GM21528 (cell line): ENCODE measurements around the gene PCSK6.
"Not testable (repeated sequence)": the region's sequence is repeated elsewhere in the genome, so short reads cannot be mapped to it uniquely, and the experiment has no call there.

Experiments
- ATAC-seq: cut with Tn5 transposase; IDR thresholded peaks from one replicate; pipeline ENCODE4 v1.9.1; 2021; ENCODE audit warnings: mild to moderate bottlenecking, moderate library complexity; ENCODE audit not compliant: unreplicated experiment, low FRiP score

Gene PCSK6

DNA sequence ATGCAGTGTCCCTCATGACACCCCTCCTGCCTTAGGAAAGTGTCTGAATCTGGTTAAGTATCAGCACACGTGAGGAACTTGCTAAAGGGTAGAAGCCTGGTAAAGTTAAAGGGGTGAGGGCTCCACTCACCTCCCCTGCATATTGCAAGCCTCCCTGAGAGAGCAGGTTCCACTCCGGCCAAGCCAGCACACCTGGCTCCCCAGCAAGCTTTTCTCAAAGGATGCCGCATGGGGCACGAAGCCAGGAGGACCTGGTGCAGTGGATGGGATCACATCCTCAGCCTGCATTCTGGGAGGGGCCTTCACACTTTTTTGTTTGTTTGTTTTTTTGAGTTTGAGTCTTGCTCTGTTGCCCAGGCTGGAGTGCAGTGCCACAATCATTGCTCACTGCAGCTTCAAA, 79.9 kb downstream of the PCSK6 start:
- ATAC-seq: no peak

DNA sequence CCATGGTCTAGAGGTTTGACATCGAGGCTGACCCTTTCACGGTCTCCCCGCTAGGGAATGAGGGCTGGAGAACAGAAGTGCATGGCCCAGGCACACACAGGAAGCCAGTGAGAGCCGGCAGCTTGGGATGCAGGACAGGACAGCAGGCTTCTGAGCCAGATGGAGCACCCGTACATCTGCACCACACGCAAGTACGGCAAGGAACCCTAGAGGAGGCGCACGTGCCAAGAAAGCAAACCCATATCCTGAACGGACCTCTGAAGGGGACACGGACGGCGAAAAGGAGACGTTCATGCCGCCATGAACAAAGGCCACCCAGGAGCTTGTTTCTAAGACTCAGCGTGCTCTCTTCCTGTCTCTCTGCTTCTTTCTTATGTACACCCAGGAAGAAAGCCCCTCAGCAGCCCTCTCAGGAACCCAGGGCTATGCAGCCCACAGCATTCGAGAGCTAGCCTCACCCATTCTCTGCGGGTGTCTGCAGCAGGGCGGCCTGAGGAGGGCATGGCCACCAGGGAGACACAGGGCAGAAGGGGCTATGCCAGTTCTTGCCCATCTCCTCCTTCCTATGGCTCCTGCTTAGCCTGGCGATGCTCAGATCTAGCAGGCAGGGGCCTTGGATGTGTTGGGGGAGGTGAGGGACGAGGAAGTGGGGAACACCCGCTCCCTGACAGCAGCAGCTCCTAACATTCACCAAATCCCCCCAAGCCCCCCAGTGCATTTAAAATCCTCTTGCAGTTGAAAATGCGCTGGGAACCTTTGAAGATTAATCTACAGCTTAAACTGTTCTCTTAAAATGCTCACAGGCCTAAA, 81.3 kb downstream of the PCSK6 start:
- ATAC-seq: no peak

DNA sequence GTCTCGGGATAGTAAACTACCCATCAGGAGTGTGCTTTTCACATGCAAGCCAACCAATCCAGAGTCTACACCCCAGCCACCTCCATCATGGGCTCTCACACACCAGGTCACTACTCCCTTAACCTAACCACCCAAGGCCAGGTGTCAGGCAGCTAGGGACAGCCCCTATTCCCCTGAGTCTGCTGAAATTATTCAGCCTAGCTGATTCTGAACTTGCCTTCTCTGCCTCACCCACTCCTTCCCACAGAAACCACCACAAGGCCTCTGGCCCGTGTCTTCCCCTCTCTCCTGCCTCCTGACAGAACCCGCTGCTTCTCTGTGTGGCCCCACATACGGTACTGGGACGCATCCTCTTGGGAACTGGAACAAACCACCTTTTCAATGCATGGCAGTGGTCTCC, 82.1 kb downstream of the PCSK6 start:
- peak; percentile 98 for ATAC-seq

DNA sequence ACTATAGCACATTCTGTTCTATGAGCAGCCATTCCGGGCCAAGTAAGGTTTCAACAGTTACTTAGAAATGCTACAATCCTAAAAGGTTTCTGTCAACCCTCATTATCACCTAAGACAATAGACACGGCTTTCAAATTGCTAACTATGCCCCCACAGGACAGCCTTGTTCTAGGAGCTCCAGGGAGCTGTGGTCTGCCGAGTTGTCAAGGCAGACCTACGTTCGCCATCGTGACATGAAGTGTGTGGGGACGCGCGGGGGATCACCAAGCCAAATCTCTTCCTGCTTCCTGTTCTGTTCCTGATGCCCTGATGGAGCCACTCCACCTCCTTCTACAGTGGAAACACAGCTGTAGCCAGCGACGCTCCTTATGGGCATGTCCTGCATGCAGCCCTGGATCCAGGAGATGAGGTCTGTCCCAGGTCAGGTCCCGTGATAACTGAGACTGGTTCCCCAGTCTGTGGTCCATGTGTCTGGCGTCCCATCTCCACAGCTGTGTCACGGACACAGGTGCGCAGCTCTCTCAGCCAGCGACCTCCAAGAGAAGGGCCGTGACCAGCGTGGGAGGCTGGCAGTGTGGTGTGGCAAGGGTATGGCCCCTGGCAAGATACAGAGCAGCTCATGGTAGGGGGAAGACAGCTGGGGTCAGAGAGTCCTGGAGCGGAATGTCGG, 82.8 kb downstream of the PCSK6 start:
- ATAC-seq: no peak

DNA sequence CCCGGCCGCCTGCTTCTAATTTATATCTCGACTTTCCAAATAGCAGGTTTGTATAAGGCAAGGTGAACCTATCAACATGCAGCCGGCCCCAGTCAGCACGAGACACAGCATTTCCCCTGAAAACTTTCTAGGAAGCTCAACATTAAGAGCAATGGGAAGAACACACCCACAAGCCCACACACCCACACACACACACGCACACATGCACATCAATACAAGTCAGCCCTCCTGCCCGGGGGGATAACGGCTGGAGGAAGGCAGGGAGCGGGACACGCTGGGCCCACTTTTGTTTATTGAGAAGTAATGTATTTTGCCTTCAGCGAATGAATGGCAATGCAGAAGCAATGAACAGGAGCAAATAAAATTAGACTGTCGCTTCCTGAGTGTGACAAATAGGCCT, 83.5 kb downstream of the PCSK6 start:
- no peak for ATAC-seq

DNA sequence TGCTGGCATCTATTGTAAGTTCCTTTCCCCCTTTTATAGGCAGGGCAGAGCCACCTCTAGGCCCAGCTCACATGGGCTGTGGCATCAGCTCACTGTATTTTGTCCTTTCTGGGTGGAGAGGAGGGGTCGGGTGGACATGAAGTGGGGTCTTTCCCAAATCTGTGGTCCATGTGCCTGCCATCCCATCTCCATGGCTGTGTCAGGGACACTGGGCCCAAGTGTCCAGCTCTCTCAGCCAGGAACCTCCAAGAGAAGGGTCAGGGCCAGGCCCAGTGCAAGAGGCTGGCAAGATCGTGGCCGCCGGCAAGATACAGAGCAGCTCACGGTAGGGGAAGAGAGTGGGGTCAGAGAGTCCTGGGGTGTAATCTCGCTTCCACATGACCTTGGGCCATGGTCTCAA, 85.3 kb downstream of the PCSK6 start:
- ATAC-seq: no peak

DNA sequence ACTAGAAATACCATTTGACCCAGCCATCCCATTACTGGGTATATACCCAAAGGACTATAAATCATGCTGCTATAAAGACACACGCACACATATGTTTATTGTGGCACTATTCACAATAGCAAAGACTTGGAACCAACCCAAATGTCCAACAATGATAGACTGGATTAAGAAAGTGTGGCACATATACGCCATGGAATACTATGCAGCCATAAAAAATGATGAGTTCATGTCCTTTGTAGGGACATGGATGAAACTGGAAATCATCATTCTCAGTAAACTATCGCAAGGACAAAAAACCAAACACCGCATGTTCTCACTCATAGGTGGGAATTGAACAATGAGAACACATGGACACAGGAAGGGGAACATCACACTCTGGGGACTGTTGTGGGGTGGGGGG, 86.6 kb downstream of the PCSK6 start:
- ATAC-seq: not testable (repeated sequence)

DNA sequence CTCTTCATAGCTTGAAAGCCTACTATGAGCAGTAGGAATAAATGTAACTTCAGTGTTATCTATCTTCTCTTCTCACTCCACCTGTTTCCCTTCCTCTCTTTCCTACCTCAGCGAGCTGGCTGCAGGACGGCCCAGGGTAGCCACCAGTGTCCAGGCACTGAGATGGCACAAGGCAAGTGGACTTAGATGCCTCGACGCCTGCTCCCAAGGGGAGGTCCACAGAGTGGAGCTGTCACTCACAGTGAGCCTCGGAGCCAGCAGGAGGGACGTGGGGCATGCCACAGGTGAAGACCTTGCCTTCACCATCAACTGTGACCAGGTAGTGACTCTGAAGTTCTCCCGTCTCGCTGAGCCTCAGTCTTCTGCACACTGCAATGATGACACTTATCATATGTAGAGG, 88.2 kb downstream of the PCSK6 start:
- no peak for ATAC-seq

DNA sequence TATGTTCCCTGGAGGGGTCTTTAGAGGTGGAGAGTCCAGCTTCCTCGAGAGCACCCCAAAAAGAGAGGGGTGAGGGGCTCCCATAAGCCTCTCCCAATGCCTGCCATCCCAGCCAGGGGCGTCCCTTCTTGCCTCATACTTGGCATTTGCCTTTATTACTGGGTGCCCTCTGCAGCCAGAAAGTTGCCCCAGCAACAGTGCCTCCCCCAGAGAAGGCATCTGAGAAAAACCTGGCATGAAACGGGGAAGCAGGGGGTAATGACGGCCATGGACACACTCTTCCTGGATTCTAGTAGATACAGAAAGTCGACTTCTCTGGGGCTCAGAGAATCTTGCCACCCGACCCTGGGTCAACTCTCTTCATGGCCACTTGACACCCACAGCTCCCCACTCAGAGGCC, 90.1 kb downstream of the PCSK6 start:
- ATAC-seq: no peak

DNA sequence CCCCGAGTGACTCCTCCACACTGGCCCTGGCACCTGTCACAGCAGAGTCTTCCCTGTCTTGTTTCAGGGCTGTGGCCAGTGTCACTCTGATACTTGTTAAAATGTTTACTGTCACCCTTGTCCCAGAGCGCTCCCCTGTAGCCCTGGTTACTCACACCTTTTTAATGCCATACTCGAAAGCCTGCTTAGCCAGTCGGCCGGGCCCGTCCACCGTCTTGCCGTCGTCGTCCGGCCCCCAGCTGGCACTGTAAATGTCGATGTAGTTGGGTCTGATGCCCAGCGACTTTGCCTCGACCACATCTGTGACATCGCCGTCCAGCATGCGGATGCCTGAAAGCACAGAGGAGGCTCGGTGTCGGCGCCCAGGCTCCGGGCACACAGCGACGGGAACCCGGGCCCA, 91.3 kb downstream of the PCSK6 start:
- ATAC-seq: no peak

DNA sequence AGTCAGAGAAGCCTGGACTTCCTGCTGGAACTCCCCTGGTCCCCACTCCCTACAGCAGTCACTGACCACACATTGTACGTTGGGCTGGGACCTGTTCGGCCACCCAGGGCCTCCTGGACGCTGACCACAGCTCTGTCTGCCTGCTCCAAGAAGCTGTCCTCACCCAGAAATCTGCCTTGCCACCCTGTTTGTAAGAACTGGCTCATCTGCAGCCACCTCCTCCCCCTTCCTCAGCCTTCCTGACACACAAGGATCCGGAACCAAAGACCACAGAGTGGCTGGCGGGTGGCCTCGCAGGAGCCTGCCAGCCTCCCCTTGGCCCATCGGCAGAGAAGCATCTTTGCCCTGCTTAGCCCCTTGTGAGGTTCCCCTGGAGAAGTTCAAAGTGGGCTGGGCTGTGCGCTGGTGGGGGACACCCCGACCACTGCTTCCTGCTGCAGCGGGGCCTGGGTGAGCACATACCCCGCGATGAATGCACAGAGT, 91.9 kb downstream of the PCSK6 start:
- no peak for ATAC-seq

DNA sequence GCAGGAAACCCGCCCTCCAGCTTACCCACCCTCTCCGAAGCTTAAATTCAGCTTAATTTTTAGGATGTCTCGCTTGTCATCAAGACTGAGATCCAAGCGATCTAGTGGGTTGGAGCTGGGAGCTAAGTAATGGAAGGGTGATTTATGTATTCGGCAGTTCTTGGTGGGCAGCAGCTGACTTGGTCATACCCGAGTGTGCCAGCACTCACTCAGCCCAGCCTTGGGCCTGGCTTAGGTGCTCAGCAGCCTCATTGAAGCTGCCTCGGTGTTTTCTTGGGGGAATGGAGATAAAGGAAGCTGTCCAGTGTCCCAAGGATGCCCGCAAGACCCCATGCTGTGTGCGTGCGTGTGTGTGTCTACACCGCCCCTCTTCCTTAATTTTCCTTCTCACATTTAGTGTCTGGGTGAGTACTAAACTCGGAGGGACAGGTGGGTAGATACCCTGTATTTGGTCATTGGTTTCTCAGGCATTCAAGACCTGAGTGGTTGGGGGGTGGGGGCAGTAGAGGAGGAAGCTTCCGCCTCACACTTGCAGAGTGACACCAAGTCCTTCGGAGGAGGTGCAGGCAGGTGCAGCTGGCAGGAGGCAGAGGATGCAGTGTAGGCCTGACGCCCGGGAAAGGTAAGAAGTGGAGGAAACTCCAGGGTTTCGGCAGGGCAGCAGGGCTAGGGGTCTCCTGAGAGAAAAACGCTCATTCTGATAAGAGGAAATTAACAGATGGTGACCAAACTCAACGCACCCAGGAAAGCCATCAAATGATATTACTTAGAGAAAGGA, 92.8 kb downstream of the PCSK6 start:
- ATAC-seq: no peak

DNA sequence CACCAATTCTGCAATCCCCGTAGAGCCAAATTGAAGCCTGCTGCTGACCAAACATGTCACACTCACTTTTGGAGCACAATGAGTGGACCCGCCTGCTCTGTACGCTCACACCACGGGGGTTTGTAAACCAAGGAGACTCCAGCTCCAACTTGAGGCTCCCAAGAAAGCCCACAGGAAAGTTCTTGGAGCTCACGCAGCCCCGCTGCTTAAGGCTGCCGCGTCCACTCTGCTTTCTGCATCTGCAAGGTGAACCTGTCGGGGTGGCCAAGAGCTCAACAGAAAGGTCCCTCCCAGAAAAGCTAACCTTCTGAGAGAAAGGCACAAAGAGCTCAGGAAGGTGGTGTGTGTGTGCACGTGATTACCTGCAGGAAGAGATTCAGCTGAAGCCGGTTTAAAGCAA, 94.9 kb downstream of the PCSK6 start:
- ATAC-seq: no peak

DNA sequence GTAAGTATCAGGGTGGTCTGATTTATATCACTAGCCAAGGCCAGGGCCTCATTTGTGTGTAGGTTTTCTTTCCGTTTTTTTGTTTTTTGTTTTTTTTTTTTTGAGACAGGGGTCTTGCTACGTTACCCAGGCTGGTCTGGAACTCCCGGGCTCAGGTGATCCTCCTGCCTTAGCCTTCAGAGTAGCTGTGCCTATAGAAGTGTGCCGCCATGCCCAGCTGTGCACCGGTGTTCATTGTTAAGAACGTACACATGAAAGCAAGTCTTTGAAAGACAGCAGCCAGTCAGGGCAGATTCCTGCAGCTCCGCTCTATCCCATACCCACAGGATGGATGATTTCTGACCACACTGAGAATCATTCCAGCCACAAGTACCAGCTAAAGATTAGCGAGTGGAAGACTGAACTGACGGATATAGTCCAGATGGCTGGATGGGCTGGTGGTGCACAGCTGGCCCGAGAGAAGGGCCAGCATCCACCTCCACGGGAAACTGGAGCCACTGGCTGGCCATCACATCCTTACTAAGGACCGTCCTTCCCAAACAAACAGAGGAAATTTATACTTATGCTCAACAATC, 95.4 kb downstream of the PCSK6 start:
- ATAC-seq: no peak

DNA sequence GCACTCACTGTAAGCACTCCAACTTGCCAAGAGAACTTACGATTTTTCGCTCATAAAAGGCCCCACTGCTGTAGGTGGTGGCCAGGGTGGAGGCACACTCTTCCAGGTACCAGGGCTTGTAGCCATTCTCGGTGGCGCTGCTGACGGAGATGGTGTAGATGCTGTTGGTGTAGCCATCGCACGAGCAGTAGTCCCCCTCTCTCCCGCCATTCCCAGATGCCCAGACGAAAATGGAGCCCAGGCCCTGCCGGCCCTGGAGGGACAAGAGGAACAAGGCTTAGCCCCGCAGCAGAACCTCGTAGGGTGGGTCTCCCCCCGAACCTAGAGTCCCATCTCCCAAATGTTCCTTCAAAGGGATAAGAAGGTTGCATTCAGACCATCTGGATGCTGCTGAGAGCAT, 96.3 kb downstream of the PCSK6 start:
- no peak for ATAC-seq

DNA sequence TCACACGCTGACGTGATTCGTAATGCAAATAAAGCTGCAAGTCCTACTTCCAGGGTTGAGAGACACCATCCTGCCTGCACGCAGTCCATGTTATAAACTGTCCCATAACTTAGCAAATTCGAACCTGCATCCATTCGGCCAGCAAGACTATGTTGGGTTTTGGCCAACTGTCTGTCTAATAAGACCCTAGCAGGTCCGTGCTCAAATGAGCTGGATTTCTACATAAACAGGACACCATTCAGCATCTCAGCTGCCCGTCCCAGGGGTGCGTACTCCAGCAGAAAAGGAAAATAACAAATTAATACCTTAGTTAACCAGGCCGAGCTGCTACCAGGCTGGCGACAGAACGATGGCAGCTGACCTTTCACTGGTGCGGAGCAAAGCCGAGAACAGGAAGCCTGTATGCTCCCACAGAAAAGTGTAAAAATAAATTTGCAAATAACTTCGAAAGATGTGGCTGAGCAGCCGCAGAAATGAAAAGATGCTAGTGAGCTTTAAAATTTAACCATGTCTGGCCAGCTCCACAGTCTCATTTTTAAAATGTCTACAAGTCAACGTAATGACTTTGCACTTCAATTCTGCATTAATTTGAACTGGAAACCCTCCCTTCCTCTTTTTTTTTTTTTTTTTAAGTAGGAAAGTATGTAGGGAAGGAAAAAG, 97.4 kb downstream of the PCSK6 start:
- peak; percentile 73 for ATAC-seq

DNA sequence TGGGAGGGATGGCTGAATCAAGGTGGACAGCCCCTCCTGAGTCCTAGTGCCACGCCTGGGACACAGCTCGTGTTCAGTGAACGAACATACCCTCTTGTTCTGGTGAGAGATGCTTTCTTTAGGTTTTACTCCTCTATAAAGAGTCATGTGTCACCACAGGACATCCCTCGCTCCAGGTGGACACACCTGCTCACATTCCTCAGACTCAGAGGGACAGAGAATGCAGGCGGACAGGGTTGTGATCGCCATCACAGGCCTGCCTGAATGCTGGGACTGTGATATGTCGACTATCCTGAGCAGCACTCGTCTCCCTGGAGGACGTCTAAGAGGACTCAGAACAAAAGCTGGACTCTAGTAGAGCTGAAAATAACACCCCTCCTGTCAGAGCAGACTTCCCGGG, 98.1 kb downstream of the PCSK6 start:
- ATAC-seq: no peak

DNA sequence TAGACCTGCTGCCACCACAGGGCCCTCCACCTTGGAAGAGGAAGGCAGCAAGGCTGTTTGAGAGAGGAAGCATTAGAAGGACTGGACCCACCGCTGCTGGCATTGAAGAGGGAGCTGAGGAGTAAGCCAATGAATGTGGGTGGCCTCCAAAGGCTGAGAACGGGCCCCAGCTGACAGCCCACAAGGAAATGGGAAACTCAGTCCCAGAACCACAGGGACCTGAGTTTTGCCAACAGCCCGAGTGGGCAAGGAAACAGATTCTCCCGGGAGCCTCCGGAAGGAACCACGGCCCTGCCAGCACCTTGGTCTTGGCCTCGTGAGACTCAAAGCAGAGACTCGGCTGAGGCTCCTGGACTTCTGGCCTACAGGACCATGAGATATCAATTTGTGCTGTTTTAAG, 99.0 kb downstream of the PCSK6 start:
- ATAC-seq: no peak

DNA sequence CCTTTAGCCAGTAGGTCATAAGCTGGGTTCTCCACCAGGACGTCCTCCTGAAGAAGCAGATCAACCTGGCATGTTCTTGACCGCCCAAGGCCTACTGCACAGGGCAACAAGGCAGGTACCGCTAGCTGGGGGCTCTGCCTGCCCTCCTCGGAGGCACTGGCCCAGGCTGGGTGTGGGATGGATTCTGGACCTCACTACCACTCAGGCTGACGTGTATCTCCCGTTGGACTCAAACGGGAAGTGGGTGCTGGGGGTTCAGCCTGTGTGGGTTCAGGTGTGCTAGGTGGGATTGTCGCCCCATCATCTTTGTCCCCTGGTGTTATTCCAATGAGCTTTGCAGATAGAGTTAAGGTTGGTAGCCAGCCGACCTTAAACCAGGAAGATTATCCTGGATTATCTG, 99.4 kb downstream of the PCSK6 start:
- no peak for ATAC-seq

DNA sequence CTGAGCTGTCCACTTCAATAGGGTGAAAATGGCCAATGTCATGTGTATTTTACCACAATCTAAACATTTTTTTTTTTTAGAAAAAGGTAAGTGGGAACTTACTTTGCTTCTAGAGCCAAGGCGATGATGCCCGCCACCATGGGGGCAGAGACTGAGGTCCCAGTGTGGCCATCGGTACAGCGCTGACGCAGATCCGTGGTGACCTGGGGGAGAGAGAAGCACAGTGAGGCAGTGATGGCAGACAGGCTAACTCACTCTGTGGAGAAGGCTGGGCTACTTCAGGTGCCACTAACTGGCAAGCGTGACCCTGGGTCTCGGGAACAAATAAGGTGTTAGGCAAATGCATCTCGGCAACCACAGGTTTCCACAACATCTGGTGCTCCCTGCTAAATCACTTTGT, 100.1 kb downstream of the PCSK6 start:
- ATAC-seq: no peak

DNA sequence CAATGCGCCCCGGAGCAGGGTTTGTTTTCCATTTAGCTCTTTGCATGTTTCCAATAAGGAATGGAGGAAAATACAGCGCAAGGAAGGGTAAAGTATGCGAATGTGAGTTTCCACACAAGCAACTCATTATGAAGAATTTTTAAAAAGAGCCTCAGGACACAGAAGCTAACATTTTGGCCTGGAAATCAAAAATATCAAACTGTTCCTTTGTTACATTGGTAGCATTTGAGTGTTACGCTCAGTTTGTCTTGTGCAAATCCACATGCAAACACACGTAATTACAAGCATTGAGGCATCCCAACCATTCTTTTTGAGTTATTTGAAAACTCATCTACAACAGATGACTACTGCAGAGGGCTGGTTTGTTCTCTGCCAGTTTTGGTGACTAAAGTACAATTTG, 101.5 kb downstream of the PCSK6 start:
- no peak for ATAC-seq
